Measurements from ENCODE around the gene TAS2R4.
A peak's percentile ranks its signal among the peaks of the same experiment; 100 is the strongest.

TAS2R4 gene

DNA sequence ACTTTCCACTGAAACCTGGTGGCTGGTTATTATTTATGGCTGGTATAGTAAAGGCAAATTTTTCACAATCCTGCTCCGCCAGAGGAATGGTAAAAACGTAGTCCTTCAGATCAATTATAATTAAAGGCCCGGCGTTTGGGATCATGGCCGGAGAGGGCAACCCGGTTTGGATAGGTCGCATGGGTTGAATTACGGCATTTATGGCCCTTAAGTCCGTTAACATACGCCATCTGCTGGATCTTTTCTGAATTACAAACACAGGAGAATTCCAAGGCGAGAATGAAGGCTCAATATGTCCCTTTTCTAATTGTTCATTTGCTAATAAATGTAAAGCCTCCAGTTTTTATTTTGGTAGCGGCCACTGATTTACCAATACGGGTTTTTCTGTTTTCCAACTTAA, 23.8 kb upstream of the TAS2R4 start:
- TF ChIP-seq TCF12 (IDR thresholded peaks at IDR 0.05; ENCODE audit: low read depth) (no peak), CREB1 (IDR thresholded peaks at IDR 0.05; ENCODE audit: low read depth) (no peak)
- TF ChIP-seq, protein P1, sequence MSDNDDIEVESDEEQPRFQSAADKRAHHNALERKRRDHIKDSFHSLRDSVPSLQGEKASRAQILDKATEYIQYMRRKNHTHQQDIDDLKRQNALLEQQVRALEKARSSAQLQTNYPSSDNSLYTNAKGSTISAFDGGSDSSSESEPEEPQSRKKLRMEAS (IDR thresholded peaks at IDR 0.05) = no peak

DNA sequence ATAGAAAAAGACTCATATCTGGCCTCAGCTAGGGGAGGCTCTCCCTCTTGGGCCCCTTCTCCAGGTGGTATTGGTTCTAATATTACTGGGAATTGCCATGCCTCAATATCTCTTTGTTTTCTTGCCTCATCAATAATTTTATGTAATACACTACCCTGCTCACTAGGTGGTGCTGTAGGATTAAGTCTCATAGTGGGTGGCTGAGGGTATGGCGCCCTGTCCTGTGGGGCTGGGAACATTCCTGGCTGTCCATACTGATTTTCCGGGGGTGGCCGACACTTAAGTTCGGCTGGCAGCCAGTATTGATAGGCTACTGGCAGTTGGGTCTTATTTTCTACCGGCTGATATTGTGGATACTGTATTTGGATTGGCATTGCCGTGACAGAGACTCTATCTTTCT, 21.5 kb upstream of the TAS2R4 start:
- TF ChIP-seq CREB1 (IDR thresholded peaks at IDR 0.05; ENCODE audit: low read depth) (no peak), RAD21 (IDR thresholded peaks at IDR 0.05; ENCODE audit: low read depth) (peak; percentile 16; the same call in 1 of the 2 replicates)

DNA sequence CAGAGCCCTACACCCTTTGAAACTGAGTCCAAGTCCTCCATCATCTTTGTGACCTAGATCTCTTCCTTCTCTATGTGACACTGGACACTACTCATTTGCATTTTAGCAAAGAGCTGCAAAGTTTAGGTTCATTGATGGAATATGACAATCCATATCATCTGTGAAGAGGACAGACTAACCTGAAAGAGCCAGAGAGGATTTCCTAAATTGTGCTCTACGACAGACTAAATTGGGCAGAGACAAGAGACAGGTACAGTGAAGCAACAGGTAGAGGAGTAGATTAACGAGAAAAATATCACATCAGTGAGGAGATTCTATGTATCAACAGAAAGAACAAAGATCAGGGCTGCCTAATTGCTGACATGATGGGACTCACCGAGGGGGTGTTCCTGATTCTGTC, 12.7 kb upstream of the TAS2R4 start, which contains the start of gene TAS2R3:
TAS2R3 (plus strand) TSS at position 301 of the 400 bp plus-strand sequence; CDS start at position 363, 62 bp downstream.
- TF ChIP-seq TAF1 (IDR thresholded peaks at IDR 0.05; ENCODE audit: low read depth) (no peak), CEBPB (IDR thresholded peaks at IDR 0.05) (no peak), TEAD4 (IDR thresholded peaks at IDR 0.05) (no peak), TCF12 (IDR thresholded peaks at IDR 0.05; ENCODE audit: low read depth) (no peak), RAD21 (IDR thresholded peaks at IDR 0.05; ENCODE audit: low read depth) (no peak), ZBTB7A (IDR thresholded peaks at IDR 0.05; ENCODE audit: low read depth) (no peak)
- TF ChIP-seq, protein P1 (IDR thresholded peaks at IDR 0.05) = no peak
- TF ChIP-seq, protein P2, sequence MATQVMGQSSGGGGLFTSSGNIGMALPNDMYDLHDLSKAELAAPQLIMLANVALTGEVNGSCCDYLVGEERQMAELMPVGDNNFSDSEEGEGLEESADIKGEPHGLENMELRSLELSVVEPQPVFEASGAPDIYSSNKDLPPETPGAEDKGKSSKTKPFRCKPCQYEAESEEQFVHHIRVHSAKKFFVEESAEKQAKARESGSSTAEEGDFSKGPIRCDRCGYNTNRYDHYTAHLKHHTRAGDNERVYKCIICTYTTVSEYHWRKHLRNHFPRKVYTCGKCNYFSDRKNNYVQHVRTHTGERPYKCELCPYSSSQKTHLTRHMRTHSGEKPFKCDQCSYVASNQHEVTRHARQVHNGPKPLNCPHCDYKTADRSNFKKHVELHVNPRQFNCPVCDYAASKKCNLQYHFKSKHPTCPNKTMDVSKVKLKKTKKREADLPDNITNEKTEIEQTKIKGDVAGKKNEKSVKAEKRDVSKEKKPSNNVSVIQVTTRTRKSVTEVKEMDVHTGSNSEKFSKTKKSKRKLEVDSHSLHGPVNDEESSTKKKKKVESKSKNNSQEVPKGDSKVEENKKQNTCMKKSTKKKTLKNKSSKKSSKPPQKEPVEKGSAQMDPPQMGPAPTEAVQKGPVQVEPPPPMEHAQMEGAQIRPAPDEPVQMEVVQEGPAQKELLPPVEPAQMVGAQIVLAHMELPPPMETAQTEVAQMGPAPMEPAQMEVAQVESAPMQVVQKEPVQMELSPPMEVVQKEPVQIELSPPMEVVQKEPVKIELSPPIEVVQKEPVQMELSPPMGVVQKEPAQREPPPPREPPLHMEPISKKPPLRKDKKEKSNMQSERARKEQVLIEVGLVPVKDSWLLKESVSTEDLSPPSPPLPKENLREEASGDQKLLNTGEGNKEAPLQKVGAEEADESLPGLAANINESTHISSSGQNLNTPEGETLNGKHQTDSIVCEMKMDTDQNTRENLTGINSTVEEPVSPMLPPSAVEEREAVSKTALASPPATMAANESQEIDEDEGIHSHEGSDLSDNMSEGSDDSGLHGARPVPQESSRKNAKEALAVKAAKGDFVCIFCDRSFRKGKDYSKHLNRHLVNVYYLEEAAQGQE (IDR thresholded peaks at IDR 0.05; ENCODE audit: low read depth) = no peak
- TF ChIP-seq, protein P3, sequence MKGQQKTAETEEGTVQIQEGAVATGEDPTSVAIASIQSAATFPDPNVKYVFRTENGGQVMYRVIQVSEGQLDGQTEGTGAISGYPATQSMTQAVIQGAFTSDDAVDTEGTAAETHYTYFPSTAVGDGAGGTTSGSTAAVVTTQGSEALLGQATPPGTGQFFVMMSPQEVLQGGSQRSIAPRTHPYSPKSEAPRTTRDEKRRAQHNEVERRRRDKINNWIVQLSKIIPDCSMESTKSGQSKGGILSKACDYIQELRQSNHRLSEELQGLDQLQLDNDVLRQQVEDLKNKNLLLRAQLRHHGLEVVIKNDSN (IDR thresholded peaks at IDR 0.05) = no peak

DNA sequence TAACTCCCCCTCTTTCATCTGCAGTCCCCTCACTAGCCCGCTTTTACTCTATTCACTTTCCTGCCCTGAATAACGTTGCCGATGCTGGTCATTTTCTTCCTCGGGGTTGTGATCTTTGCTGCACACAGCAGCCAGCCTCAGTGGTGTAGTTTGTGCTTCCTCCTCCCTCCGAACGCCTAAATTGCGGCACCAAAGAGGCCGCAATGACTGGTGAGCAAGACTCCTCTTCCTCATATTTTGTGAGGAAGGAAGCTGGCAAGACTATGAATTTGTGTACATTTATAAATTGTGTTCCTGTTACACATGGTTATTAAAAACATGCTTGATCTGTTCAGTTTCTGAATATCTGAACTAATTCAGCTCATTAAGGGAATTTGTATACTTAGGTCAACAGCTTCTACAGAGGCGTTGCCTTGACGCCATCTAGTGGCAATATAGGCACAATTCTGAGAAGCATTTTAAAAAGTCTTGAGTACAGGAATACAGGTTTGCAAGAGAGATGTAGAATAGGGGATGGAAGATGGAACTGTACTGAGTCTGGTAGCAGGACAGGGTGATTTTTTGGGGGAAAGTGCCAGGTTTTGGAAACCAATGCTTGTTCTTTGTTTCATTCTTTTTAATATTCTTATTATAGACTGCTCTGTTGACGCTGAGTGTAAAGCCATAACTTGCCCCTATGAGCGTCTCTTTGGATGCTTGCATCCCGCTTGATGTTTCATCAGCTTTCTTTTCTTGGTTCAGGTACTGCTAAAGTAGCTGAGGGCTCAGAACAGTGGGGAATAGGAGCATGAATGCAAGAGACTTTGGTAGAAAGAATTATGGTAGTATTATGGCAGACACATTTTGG, 9.5 kb downstream of the TAS2R4 start:
- TF ChIP-seq RAD21 (IDR thresholded peaks at IDR 0.05; ENCODE audit: low read depth) = peak; percentile 59
- TF ChIP-seq, protein P2 (IDR thresholded peaks at IDR 0.05; ENCODE audit: low read depth) = no peak
- no peak for TF ChIP-seq TEAD4 (IDR thresholded peaks at IDR 0.05)
- TF ChIP-seq CEBPB (IDR thresholded peaks at IDR 0.05) = no peak
- no peak for TF ChIP-seq NFIC (IDR thresholded peaks at IDR 0.05)

DNA sequence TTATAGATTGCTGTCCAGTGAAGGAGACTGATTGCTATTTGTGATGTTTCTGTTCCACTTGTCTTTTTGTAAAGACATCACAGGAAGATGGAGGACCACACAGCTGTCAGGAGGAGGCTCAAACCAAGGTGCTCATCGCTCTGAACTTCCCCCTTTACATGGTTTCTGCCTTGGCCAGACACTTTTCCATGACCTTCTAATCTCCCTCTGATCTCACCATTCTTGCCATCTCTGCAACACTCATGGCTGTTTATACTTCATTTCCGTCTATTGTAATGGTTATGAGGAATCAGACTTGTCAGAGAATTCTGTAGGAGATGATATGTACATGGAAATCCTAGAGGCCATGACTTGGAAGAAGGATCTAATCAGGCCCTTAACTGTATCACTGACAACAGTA, 11.8 kb downstream of the TAS2R4 start:
- TF ChIP-seq TEAD4 (IDR thresholded peaks at IDR 0.05) (no peak), TCF12 (IDR thresholded peaks at IDR 0.05; ENCODE audit: low read depth) (no peak)
- TF ChIP-seq, protein P2 (IDR thresholded peaks at IDR 0.05; ENCODE audit: low read depth) = no peak

DNA sequence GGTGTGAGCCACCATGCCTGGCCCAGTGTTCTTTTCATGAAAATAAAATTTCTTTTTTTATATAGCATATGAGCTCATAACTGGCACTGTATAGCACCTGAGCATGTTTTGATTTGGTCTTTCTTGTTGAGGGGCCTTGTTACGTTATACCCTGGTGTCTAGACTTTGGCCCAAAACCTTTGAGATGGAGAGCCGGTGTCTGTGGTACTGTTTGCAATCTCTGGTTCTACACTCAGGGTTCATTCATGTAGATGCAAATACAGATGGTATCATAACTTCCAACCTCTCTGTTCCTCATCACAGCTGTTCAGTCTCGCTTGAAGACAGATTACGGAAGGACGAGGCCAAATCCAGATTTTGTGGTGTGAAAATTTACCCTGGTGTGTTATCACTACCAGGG, 13.4 kb downstream of the TAS2R4 start, which contains the start of gene TAS2R5:
TAS2R5 (plus strand) TSS at position 301 of the 400 bp plus-strand sequence. CDS start 145 bp downstream, outside the sequence.
- TF ChIP-seq CREB1 (IDR thresholded peaks at IDR 0.05; ENCODE audit: low read depth) (no peak), TAF1 (IDR thresholded peaks at IDR 0.05; ENCODE audit: low read depth) (no peak), NFIC (IDR thresholded peaks at IDR 0.05) (no peak), EP300 (IDR thresholded peaks at IDR 0.05; ENCODE audit: borderline replicate concordance) (no peak), RAD21 (IDR thresholded peaks at IDR 0.05; ENCODE audit: low read depth) (no peak), FOXM1 (IDR thresholded peaks at IDR 0.05; ENCODE audit: borderline replicate concordance, low read depth) (no peak), TCF12 (IDR thresholded peaks at IDR 0.05; ENCODE audit: low read depth) (no peak), CEBPB (IDR thresholded peaks at IDR 0.05) (no peak), TEAD4 (IDR thresholded peaks at IDR 0.05) (no peak), EGR1 (IDR thresholded peaks at IDR 0.05) (no peak), ZBTB7A (IDR thresholded peaks at IDR 0.05; ENCODE audit: low read depth) (no peak), YY1 (IDR thresholded peaks at IDR 0.05; ENCODE audit: low read depth) (no peak)
- TF ChIP-seq, protein P2 (IDR thresholded peaks at IDR 0.05; ENCODE audit: low read depth) = no peak
- TF ChIP-seq, protein P3 (IDR thresholded peaks at IDR 0.05) = no peak
- TF ChIP-seq, protein P1 (IDR thresholded peaks at IDR 0.05) = no peak

All from Ishikawa (cell line).